ENCODE data around the gene DYRK1B. TPM values are rescaled to one million over a fixed set of nuclear protein-coding genes. Genes with fewer than 3 reads are reported as not detected.

Gene DYRK1B
- total and polyA plus RNA-seq, 7 donors, result 6.6 to 11.4 (median 8.6) TPM

GRCh38 chr19:39833160-39833463 lies 850 bp downstream of the DYRK1B start:
- Histone ChIP-seq H3K27ac (peak overlapping the region; percentile 79 to 92 (median 84)), H3K4me3 (peak overlapping the region; percentile 85 to 99 (median 94)), H3K36me3 (peaks cover 23 to 71% (median 41%) of the 10 kb centered on the region in 4 donors), H3K27me3 (no peaks in the 10 kb centered on the region), H3K9me3 (no peaks in the 10 kb centered on the region), H3K4me1 (peaks cover 0 to 24% (median 22%) of the 10 kb centered on the region in 4 donors)
- no peak for DNase-seq
- 1 to 2% methylated on average over 24 of the region's 24 CpGs for WGBS, 2 donors
- intact Hi-C loops (cut with DNase I), result loop anchor here (5.0 kb wide), 1 partner anchor 139 kb away; the partner anchor contains the start of gene PSMC4
- no peak for TF ChIP-seq EP300 (IDR thresholded peaks at IDR 0.05)
- TF ChIP-seq POLR2AphosphoS5 (IDR thresholded peaks at IDR 0.05), result no peak
- no peak for TF ChIP-seq CTCF (IDR thresholded peaks at IDR 0.05)
- no peak for TF ChIP-seq POLR2A (IDR thresholded peaks at IDR 0.05)

DNA sequence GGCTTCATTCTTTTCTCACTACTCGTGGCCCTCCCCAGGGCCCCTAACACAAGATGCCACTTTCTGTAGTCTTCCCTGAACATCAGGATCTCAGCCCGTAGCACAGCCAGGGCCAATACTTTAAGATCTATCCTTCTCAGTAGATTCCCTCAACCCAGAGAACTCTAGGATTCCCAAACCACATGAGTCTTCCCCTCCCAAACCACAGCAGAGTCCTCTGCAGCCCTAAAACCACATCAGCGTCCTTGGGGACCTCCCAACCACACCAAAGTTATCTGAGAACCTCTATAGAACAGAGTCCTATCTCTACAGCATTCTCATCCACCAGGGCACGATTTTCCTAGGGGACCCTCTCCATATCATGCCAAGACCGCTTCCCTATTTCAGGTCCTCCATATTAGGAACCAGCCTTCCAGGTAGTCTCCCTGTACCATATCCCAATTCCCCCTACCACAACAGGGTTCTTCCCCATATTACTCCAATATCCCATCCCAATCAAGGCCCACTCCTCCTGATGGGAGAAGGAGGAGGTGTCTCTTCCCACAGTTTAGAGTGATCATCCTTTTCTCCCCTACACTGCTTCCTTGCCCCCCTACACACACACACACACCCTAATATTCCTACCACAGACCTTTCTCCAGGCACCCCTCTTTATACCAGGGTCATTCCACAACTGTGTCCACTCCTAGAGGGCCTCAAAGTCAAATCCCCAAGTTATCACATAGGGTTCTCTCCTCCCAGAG lies 1.4 kb downstream of the DYRK1B start:
- Histone ChIP-seq H3K27ac (peak overlapping the region; percentile 79 to 92 (median 84)), H3K27me3 (no peaks in the 10 kb centered on the region), H3K4me1 (peaks cover 0 to 24% (median 22%) of the 10 kb centered on the region in 4 donors), H3K36me3 (peaks cover 22 to 71% (median 46%) of the 10 kb centered on the region in 4 donors), H3K4me3 (peak overlapping the region; percentile 85 to 99 (median 94)), H3K9me3 (no peaks in the 10 kb centered on the region)
- intact Hi-C loops (cut with DNase I), result loop anchor here (5.0 kb wide), 1 partner anchor 140 kb away; the partner anchor contains the start of gene PSMC4
- no peak for DNase-seq
- TF ChIP-seq EP300 (IDR thresholded peaks at IDR 0.05), result no peak
- TF ChIP-seq POLR2A (IDR thresholded peaks at IDR 0.05), result no peak
- TF ChIP-seq CTCF (IDR thresholded peaks at IDR 0.05), result no peak
- no peak for TF ChIP-seq POLR2AphosphoS5 (IDR thresholded peaks at IDR 0.05)
- 57 to 71% methylated on average over 5 of the region's 5 CpGs for WGBS, 2 donors

GRCh38 chr19:39831679-39832078 lies 2.3 kb downstream of the DYRK1B start:
- TF ChIP-seq EP300 (IDR thresholded peaks at IDR 0.05) (no peak), POLR2AphosphoS5 (IDR thresholded peaks at IDR 0.05) (no peak), CTCF (IDR thresholded peaks at IDR 0.05) (no peak), POLR2A (IDR thresholded peaks at IDR 0.05) (no peak)
- Histone ChIP-seq H3K4me1 (peaks cover 0 to 24% (median 22%) of the 10 kb centered on the region in 4 donors), H3K27me3 (no peaks in the 10 kb centered on the region), H3K4me3 (no peak overlapping the region), H3K9me3 (no peaks in the 10 kb centered on the region), H3K36me3 (peaks cover 20 to 71% (median 47%) of the 10 kb centered on the region in 4 donors), H3K27ac (no peak overlapping the region)
- intact Hi-C loops (cut with DNase I), result loop anchor here (5.0 kb wide), 1 partner anchor 141 kb away; the partner anchor contains the start of gene PSMC4
- WGBS, 2 donors, result 94 to 96% methylated on average over 16 of the region's 16 CpGs
- DNase-seq, result no peak

DNA sequence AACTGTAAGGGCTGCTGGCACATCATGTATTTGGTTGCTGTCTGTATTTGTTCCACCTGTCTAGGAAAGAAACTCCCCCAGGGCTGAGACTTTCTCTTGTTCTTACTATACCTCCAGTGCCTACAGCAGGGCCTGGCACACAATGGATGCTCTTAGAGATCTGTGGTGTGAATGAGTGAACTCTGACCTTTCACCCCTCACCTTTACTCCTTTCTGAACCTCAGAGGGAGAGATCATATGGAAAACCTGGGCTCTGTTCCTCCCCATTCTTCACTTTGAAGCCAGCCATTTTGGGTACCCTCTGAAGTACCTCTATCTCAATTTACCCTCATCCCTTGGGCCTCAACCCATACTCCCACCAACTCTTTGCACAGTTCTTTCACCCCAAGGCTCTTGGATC lies 3.1 kb downstream of the DYRK1B start:
- TF ChIP-seq EP300 (IDR thresholded peaks at IDR 0.05) (no peak), CTCF (IDR thresholded peaks at IDR 0.05) (no peak), POLR2A (IDR thresholded peaks at IDR 0.05) (no peak), POLR2AphosphoS5 (IDR thresholded peaks at IDR 0.05) (no peak)
- no peak for DNase-seq
- H3K27ac ChIP-seq, result no peak overlapping the region
- H3K4me3 ChIP-seq, result no peak overlapping the region
- H3K4me1 ChIP-seq, result peaks cover 0 to 24% (median 22%) of the 10 kb centered on the region in 4 donors
- intact Hi-C loops (cut with DNase I), result loop anchor here (5.0 kb wide), 1 partner anchor 141 kb away; the partner anchor contains the start of gene PSMC4
- H3K9me3 ChIP-seq, result no peaks in the 10 kb centered on the region
- H3K27me3 ChIP-seq, result no peaks in the 10 kb centered on the region
- H3K36me3 ChIP-seq, result peaks cover 16 to 71% (median 47%) of the 10 kb centered on the region in 4 donors
